Activated CD8-positive, alpha-beta memory T cell treated with anti-CD3 and anti-CD28 coated beads, Interleukin-2, amount 50 U/mL, for 24 hours (primary cell): ENCODE data around the gene DCHS1.
"Not testable (repeated sequence)": the region's sequence is repeated elsewhere in the genome, so short reads cannot be mapped to it uniquely, and the experiment has no call there.

Experiments used
- DNase-seq: peaks from one replicate; pipeline ENCODE4 v3.0.0-alpha.2; 2020; ENCODE audit errors: extremely low read depth

Gene DCHS1, protein sequence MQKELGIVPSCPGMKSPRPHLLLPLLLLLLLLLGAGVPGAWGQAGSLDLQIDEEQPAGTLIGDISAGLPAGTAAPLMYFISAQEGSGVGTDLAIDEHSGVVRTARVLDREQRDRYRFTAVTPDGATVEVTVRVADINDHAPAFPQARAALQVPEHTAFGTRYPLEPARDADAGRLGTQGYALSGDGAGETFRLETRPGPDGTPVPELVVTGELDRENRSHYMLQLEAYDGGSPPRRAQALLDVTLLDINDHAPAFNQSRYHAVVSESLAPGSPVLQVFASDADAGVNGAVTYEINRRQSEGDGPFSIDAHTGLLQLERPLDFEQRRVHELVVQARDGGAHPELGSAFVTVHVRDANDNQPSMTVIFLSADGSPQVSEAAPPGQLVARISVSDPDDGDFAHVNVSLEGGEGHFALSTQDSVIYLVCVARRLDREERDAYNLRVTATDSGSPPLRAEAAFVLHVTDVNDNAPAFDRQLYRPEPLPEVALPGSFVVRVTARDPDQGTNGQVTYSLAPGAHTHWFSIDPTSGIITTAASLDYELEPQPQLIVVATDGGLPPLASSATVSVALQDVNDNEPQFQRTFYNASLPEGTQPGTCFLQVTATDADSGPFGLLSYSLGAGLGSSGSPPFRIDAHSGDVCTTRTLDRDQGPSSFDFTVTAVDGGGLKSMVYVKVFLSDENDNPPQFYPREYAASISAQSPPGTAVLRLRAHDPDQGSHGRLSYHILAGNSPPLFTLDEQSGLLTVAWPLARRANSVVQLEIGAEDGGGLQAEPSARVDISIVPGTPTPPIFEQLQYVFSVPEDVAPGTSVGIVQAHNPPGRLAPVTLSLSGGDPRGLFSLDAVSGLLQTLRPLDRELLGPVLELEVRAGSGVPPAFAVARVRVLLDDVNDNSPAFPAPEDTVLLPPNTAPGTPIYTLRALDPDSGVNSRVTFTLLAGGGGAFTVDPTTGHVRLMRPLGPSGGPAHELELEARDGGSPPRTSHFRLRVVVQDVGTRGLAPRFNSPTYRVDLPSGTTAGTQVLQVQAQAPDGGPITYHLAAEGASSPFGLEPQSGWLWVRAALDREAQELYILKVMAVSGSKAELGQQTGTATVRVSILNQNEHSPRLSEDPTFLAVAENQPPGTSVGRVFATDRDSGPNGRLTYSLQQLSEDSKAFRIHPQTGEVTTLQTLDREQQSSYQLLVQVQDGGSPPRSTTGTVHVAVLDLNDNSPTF (N-terminal part only)

DNA sequence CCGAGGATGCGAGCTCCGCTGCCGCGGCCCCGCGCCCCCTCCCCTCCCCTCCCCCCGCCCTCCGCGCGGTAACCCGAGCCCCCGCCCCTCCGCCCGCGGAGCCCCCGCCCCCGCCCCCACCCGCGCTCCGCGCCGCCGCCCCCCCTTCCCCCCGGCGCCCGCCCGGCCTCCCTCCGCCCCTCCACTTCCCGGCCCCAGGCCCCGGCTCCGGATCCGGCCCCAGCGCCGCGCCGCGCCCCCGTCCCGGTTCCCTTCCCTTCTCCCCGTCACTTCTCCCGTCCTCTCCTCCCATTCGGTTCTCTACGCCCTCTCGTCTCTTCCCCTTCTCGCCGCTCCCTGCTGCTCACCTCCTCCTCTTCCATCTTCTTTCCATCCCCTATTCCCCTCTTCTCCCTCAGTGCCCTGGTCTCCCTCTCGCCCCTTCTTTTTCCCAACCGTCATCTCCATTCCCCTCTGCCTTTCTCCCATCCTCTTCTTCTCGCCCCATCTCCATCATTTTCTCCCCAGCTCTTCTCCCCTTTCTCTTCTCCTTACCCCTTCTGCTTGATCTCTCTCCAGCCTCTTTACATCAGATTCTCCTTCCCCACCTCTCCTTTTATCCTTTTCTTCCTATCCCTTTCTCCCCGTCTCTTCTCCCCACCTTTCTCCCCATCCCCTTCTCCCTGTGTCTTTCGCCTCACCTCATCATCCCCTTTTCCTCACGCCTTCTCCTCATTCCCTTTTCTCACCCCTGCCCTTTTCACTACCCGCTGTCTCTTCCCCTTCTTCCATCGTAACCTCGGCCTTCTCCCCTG is at the start of gene DCHS1:
DCHS1 (minus strand) TSS at position 20 of the 794 bp plus-strand sequence. CDS start 14,196 bp downstream, outside the sequence.
- no peak for DNase-seq

DNA sequence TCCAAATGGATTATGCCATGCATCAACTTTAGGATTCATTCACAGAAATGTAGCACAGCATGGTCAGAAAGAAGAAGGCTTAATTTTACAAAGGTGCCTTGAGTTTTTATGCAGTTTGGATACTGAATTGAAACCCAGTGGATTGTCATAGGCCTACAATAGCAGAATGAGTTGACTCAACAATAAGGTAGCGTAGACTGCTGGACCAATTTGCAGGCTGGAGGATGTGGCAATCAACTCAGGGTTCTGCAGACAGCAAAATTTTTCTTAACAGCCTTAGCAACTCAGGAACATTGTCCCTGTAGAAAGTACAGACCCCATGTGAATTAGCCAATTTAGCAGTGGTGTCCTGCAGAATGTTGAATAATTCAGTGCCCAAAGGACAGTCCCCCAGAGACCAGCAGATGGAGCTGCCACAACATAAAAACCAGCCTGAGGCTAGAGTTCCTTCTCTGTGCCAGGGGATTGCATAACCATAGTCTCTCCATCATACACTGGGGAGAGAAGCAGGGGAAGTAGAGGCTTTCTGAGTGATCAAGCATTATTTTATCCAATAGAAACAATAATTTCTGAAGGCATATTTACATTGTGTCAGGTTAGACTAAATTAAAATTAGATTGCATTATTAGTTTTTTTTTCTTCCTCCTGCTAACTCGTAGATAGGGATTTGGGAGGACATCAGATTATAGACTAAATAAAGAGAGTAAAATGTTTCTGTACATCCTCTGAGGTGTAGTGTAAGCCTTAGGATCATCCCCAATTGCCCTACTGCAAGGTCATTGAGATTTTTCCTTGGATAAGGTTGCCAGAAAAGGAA is 47.8 kb upstream of the DCHS1 start:
- DNase-seq: no peak

- not testable (repeated sequence) for DNase-seq
Measured at GRCh38 chr11:6701955-6702354, 46.3 kb upstream of the DCHS1 start.

GRCh38 chr11:6695377-6695776 is 39.8 kb upstream of the DCHS1 start:
- no peak for DNase-seq

DNA sequence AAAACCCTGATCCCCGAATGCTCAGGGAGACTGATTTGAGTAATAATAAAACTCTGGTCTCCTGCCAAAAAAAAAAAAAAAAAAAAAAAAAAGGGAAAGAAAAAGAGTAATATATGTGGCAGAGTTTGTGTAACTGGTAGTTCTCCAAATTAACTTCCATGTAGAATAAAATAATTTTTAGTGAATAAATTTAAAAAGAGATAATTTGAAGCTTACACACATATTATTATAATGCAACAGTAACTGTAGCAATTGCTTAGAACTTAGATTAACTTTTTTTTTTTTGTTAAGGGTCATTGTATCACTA is 38.6 kb upstream of the DCHS1 start:
- DNase-seq: no peak

GRCh38 chr11:6693342-6694228 is 38.0 kb upstream of the DCHS1 start:
- DNase-seq: no peak

DNA sequence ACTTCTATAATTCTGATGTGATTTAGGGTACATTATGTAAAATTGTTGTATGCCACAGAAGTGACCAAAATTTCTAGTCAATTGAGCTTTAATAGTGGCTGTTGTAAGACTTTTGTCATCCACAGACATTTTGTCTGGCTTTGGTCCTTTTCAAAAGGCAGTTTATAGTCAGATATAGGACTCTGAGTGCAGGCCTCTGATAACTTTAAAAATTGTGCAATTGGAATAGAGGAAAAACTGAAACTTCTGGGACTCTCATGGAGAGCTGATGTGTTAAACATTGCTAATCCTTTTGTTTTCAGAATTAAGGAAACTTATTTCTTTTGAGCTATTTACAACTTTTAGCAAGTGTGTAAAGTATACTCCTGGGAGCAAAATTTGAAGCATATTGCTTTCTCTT is 36.5 kb upstream of the DCHS1 start:
- DNase-seq: no peak

- not testable (repeated sequence) for DNase-seq
Measured at GRCh38 chr11:6690431-6691132, 35.0 kb upstream of the DCHS1 start.

DNA sequence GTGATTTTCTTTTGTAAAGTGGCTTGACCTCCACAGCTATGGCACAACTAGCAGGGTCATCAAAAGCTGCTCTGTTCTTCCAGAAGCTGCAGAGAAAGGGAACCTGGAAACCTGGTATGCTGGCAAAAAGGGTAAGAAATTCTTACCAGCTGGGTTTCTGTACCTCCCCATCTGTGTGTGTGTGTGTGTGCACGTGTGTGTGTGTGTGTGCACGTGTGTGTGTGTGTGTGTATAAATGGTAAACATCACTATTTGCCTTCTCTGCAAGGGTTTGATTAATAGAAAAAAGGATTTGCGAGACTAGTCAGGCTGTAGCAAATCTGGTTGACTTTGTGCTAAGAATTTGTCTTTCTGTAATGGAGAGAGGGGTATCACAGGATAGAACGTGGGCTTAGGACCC is 32.3 kb upstream of the DCHS1 start:
- no peak for DNase-seq

- DNase-seq: no peak
Measured at GRCh38 chr11:6686006-6686405, 30.4 kb upstream of the DCHS1 start.

DNA sequence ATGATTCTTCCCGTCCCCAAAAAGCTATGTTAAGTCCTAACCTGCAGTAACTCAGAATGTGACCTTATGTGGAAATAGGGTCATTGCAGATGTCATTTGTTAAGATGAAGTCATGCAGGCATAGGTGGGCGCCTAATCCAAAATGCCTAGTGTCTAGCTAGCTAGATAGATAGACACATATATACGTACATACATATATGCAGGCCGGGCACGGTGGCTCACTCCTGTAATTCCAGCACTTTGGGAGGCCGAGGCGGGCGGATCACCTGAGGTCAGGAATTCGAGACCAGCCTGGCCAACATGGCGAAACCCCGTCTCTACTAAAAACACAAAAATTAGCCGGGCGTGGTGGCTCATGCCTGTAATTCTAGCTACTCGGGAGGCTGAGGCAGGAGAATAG is 28.5 kb upstream of the DCHS1 start:
- DNase-seq: not testable (repeated sequence)

GRCh38 chr11:6682936-6683861 is 27.6 kb upstream of the DCHS1 start, which contains the start of gene MRPL17:
TSS of gene MRPL17 (minus strand) at chr11:6683340. CDS start at chr11:6683296, 44 bp downstream.
- peak; percentile 97 for DNase-seq

DNA sequence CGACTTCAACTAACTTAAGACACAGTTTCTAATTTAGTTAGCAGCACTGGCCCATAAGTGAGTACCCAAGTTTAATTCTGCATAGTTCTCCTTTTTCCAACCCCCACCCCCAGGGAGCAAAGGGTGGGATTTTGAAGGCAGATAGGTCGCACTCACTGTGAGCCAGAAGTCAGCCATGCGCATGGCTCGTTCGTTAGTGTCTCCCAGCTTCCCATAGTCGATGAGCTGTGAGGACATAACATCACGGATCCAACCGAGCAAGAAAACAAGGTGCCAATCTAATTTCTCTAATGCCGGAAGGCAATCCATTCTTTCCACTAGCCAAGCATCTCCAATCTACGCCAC is 27.0 kb upstream of the DCHS1 start:
- DNase-seq: no peak

DNA sequence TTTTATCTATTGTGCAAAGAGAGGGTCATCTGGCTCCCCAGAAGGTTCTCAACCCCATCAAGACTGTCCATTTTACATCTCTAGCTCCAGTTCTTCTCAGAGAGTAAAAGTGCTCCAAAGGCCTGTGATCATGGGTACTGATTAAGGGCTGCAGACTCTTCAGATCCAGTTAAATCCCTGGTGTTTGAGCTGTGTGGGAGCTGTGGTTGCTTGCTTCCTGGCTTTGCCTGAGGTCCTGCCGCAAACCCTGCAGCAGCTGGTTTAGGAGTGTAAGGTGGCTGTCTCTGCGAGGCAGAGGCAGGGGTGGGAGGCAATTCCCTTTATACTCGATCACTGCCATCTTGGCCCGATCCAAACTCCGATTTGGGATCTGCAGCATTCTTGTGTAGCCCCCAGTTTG is 26.3 kb upstream of the DCHS1 start:
- DNase-seq: no peak

DNA sequence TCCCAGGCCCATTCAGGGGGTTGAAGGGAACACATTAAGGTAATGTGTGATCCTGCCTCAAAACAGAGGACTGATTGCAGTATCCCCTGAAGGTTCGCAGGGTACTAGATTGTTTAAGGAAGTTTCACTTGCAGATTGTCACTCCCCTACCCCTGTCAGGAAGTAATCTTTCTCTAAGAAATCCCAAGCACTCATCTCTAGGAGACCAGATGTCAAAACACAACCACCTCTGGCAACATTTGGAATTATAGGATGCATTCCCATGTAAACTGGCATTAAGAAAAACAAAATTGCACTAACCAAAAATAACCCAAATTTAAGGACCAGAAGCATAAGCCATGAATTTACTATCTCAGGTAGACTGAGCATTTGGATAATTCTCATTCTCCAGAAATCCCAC is 25.9 kb upstream of the DCHS1 start:
- DNase-seq: no peak

DNA sequence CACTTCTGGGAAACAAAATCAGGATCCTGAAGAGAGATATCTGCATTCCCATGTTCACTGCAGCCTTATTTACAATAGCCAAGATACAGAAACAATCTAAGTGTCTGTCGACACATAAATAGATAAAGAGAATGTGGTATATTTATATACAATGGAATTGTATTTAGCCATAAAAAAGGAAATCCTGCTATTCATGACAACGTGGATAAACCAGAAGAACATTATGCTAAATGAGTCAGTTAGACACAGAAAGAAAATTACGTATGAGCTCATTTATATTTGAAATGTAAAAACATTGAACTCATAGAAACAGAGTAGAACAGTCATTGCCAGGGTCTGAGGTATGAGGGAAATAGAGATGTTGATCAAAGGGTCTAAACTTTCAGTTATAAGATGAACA is 21.4 kb upstream of the DCHS1 start:
- DNase-seq: no peak

- DNase-seq: no peak
Measured at GRCh38 chr11:6674862-6675261, 19.3 kb upstream of the DCHS1 start.

DNA sequence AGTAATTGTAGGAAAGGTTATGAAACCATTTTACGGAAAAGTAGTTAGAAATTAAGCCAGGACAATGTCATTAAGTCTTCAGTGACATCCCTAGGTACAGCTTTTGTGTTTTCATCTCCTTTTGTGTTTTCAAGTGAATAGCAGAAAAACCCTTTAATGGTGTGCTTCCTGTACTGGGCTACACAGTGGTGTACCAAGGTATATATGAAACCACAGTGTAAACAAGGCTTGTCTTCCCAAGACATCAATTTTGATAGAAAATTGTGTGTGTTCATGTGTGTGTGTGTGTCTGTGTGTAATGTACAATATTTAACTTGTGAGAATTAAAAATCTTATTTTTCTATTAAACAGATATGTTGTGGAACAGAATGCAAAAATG is 18.6 kb upstream of the DCHS1 start:
- DNase-seq: no peak
